ES-I3 (cell line): Measurements from ENCODE around the gene RAET1E.
"Not testable (repeated sequence)": the region's sequence is repeated elsewhere in the genome, so short reads cannot be mapped to it uniquely, and the experiment has no call there.

ENCODE experiments used
- H3K36me3 ChIP-seq: 2 replicates; pipeline ENCODE4 v1.6.1; 2013; ENCODE audit warnings: mild to moderate bottlenecking, low read length, control low read depth, moderate library complexity; ENCODE audit not compliant: insufficient read depth
- H3K4me1 ChIP-seq: 2 replicates; pipeline ENCODE4 v1.6.1; 2013; ENCODE audit warnings: mild to moderate bottlenecking, control low read depth, low read length; ENCODE audit not compliant: insufficient read depth
- H3K9ac ChIP-seq: 2 replicates; pipeline ENCODE4 v1.6.1; 2013; ENCODE audit warnings: low read depth, mild to moderate bottlenecking, low read length, moderate library complexity
- H3K9me3 ChIP-seq: 2 replicates; pipeline ENCODE4 v1.6.1; 2013; ENCODE audit warnings: mild to moderate bottlenecking, low read length, moderate library complexity; ENCODE audit not compliant: control insufficient read depth, insufficient read depth

Gene RAET1E

GRCh38 chr6:149935668-149936067, 37.8 kb upstream of the RAET1E start:
- Histone ChIP-seq H3K4me1 (no peaks in the 10 kb centered on the region), H3K9me3 (no peaks in the 10 kb centered on the region), H3K9ac (no peak overlapping the region), H3K36me3 (no peaks in the 10 kb centered on the region)

GRCh38 chr6:149935246-149935645, 37.3 kb upstream of the RAET1E start:
- no peaks in the 10 kb centered on the region for H3K36me3 ChIP-seq
- no peaks in the 10 kb centered on the region for H3K9me3 ChIP-seq

GRCh38 chr6:149934249-149935156, 36.6 kb upstream of the RAET1E start:
- no peak overlapping the region for H3K9ac ChIP-seq
- H3K9me3 ChIP-seq = no peaks in the 10 kb centered on the region
- H3K36me3 ChIP-seq = no peaks in the 10 kb centered on the region
- H3K4me1 ChIP-seq = no peaks in the 10 kb centered on the region

More at GRCh38 chr6:149935246-149935645, 37.3 kb upstream of the RAET1E start:
- H3K9ac ChIP-seq = no peak overlapping the region
- H3K4me1 ChIP-seq = no peaks in the 10 kb centered on the region

GRCh38 chr6:149933461-149933860, 35.5 kb upstream of the RAET1E start:
- H3K9me3 ChIP-seq = no peaks in the 10 kb centered on the region
- no peaks in the 10 kb centered on the region for H3K36me3 ChIP-seq
- H3K9ac ChIP-seq = no peak overlapping the region
- no peaks in the 10 kb centered on the region for H3K4me1 ChIP-seq

- Histone ChIP-seq H3K36me3 (no peaks in the 10 kb centered on the region), H3K4me1 (no peaks in the 10 kb centered on the region), H3K9me3 (no peaks in the 10 kb centered on the region), H3K9ac (no peak overlapping the region)
Measured at GRCh38 chr6:149933036-149933435, 35.1 kb upstream of the RAET1E start.

GRCh38 chr6:149931501-149931900, 33.6 kb upstream of the RAET1E start:
- Histone ChIP-seq H3K9ac (no peak overlapping the region), H3K9me3 (no peaks in the 10 kb centered on the region), H3K4me1 (no peaks in the 10 kb centered on the region), H3K36me3 (no peaks in the 10 kb centered on the region)

GRCh38 chr6:149929422-149929821, 31.5 kb upstream of the RAET1E start:
- H3K9me3 ChIP-seq = no peaks in the 10 kb centered on the region
- H3K9ac ChIP-seq = no peak overlapping the region
- H3K36me3 ChIP-seq = no peaks in the 10 kb centered on the region
- no peaks in the 10 kb centered on the region for H3K4me1 ChIP-seq

- H3K4me1 ChIP-seq, H3K36me3 ChIP-seq, H3K9ac ChIP-seq, H3K9me3 ChIP-seq: not testable (repeated sequence)
Measured at GRCh38 chr6:149927025-149927424, 29.1 kb upstream of the RAET1E start.

GRCh38 chr6:149925974-149926777, 28.3 kb upstream of the RAET1E start:
- H3K4me1 ChIP-seq = no peaks in the 10 kb centered on the region
- H3K9me3 ChIP-seq = no peaks in the 10 kb centered on the region; the same call in 1 of the 2 replicates
- H3K36me3 ChIP-seq = no peaks in the 10 kb centered on the region
- H3K9ac ChIP-seq = peak overlapping the region; percentile 38; the same call in 1 of the 2 replicates

GRCh38 chr6:149925253-149925973, 27.5 kb upstream of the RAET1E start:
- H3K4me1 ChIP-seq = no peaks in the 10 kb centered on the region
- H3K36me3 ChIP-seq = no peaks in the 10 kb centered on the region
- H3K9ac ChIP-seq = peak overlapping the region; percentile 38; the same call in 1 of the 2 replicates
- no peaks in the 10 kb centered on the region; the same call in 1 of the 2 replicates for H3K9me3 ChIP-seq

- H3K9me3 ChIP-seq = no peaks in the 10 kb centered on the region; the same call in 1 of the 2 replicates
- H3K9ac ChIP-seq = no peak overlapping the region
- no peaks in the 10 kb centered on the region for H3K4me1 ChIP-seq
- H3K36me3 ChIP-seq = no peaks in the 10 kb centered on the region
Measured at GRCh38 chr6:149924933-149925252, 27.0 kb upstream of the RAET1E start.

- H3K4me1 ChIP-seq = no peaks in the 10 kb centered on the region
- no peaks in the 10 kb centered on the region for H3K36me3 ChIP-seq
- H3K9me3 ChIP-seq = no peaks in the 10 kb centered on the region; the same call in 1 of the 2 replicates
- H3K9ac ChIP-seq = no peak overlapping the region
Measured at GRCh38 chr6:149924206-149924932, 26.5 kb upstream of the RAET1E start.

- Histone ChIP-seq H3K9me3 (no peaks in the 10 kb centered on the region; the same call in 1 of the 2 replicates), H3K36me3 (no peaks in the 10 kb centered on the region), H3K9ac (peak overlapping the region; percentile 49; the same call in 1 of the 2 replicates), H3K4me1 (no peaks in the 10 kb centered on the region)
Measured at GRCh38 chr6:149923327-149923986, 25.5 kb upstream of the RAET1E start.
